H1 (cell line): Measurements from ENCODE around the gene EPB41L5. TPM values are rescaled to one million over a fixed set of nuclear protein-coding genes. Genes with fewer than 3 reads are reported as not detected.

ENCODE experiments used
- CTCF ChIA-PET: fragments of 300-600 bp; sonication (Branson Sonifier 250); formaldehyde crosslinking; loops from one replicate; lab custom pipeline; 2021; ENCODE audit not compliant: partially characterized antibody; lab: Charles Lee
- POLR2A ChIA-PET: fragments of 300-600 bp; sonication (Branson Sonifier 250); formaldehyde crosslinking; loops from one replicate; lab custom pipeline; 2021; ENCODE audit warnings: inconsistent platforms; ENCODE audit not compliant: partially characterized antibody; lab: Charles Lee
- DNase-seq, 2 experiments: peaks; one replicate each; pipeline versions ENCODE4 v3.0.0 to v3.0.0-alpha.2; 2010 to 2022; ENCODE audit warnings: low spot score in 2 of 2, low read depth in 1 of 2, mixed read lengths in 1 of 2
- FAIRE-seq: peaks from 2 replicates; lab custom pipeline; 2011; peaks lifted over from hg19 to GRCh38; lab: Jason Lieb, UNC
- H2AFZ ChIP-seq: 2 replicates; pipeline ENCODE4 v1.8.1; 2012; ENCODE audit warnings: low read length, inconsistent platforms
- H2AK5ac ChIP-seq: 2 replicates; pipeline ENCODE4 v1.6.1; 2013; ENCODE audit warnings: low read depth, low read length
- H2BK120ac ChIP-seq: replicated peaks from 2 replicates; pipeline ENCODE3; 2013; ENCODE audit warnings: low read depth, low read length, inconsistent platforms
- H2BK12ac ChIP-seq: 2 replicates; pipeline ENCODE4 v1.6.1; 2013; ENCODE audit warnings: low read depth, low read length
- H2BK15ac ChIP-seq: 2 replicates; pipeline ENCODE4 v1.6.1; 2013; ENCODE audit warnings: low read length
- H2BK20ac ChIP-seq: 2 replicates; pipeline ENCODE4 v1.6.1; 2013; ENCODE audit warnings: low read length
- H2BK5ac ChIP-seq: 2 replicates; pipeline ENCODE4 v1.6.1; 2013; ENCODE audit warnings: low read depth, low read length
- H3K14ac ChIP-seq: 2 replicates; pipeline ENCODE4 v1.6.1; 2013; ENCODE audit warnings: inconsistent platforms; ENCODE audit not compliant: insufficient read length
- H3K18ac ChIP-seq: 2 replicates; pipeline ENCODE4 v1.6.1; 2013; ENCODE audit warnings: low read length; ENCODE audit errors: extremely low read depth
- H3K23ac ChIP-seq: 2 replicates; pipeline ENCODE4 v1.6.1; 2013; ENCODE audit warnings: inconsistent platforms; ENCODE audit not compliant: insufficient read length
- H3K23me2 ChIP-seq: 2 replicates; pipeline ENCODE4 v1.6.1; 2013; ENCODE audit warnings: low read depth, low read length
- H3K27ac ChIP-seq: 2 replicates; pipeline ENCODE4 v1.6.1; 2011; ENCODE audit warnings: low read depth, low read length, inconsistent platforms
- H3K27me3 ChIP-seq, 4 experiments: replicated peaks in 1 of 4; 1 replicate in 1 of 4; 2 replicates in 3 of 4; pipeline versions ENCODE4 v1.6.1 to v1.8.1; 2011 to 2013; ENCODE audit warnings: low read length in 3 of 4, mild to moderate bottlenecking in 3 of 4, inconsistent platforms in 2 of 4, mixed read lengths in 2 of 4, moderate library complexity in 1 of 4; ENCODE audit not compliant: control insufficient read depth in 3 of 4, insufficient read depth in 3 of 4; ENCODE audit errors: extremely low read depth in 1 of 4
- H3K36me3 ChIP-seq, 4 experiments: 2 replicates each; pipeline versions ENCODE4 v1.6.1 to v1.8.1; 2011 to 2013; ENCODE audit warnings: mild to moderate bottlenecking in 4 of 4, low read length in 3 of 4, moderate library complexity in 2 of 4, control low read depth in 1 of 4, inconsistent platforms in 1 of 4; ENCODE audit not compliant: insufficient read depth in 4 of 4, control insufficient read depth in 2 of 4
- H3K4ac ChIP-seq: replicated peaks from 2 replicates; pipeline ENCODE3; 2013; ENCODE audit warnings: low read length, low read depth, mixed read lengths, inconsistent platforms; ENCODE audit not compliant: insufficient read length
- H3K4me1 ChIP-seq, 4 experiments: replicated peaks in 1 of 4; 1 replicate in 1 of 4; 2 replicates in 3 of 4; pipeline versions ENCODE4 v1.6.1 to v1.8.1; 2011 to 2013; ENCODE audit warnings: low read length in 3 of 4, inconsistent platforms in 2 of 4, mixed read lengths in 1 of 4; ENCODE audit not compliant: insufficient read depth in 4 of 4, control insufficient read depth in 3 of 4
- H3K4me2 ChIP-seq, 2 experiments: 2 replicates each; pipeline versions ENCODE4 v1.6.1 to v1.8.1; 2011 to 2013; ENCODE audit warnings: low read depth in 2 of 2, low read length in 2 of 2, control low read depth in 1 of 2, inconsistent platforms in 1 of 2, mild to moderate bottlenecking in 1 of 2; ENCODE audit not compliant: insufficient read depth in 1 of 2
- H3K4me3 ChIP-seq, 4 experiments: fragments of 200-600, 300-600 bp in 1 of 4; sonication (generic), shearing (Covaris generic), sonication (Bioruptor Twin) in 1 of 4; 2 replicates each; pipeline versions ENCODE4 v1.5.1 to v1.8.1; 2011 to 2016; ENCODE audit warnings: low read length in 4 of 4, low read depth in 3 of 4, control low read depth in 2 of 4, inconsistent platforms in 2 of 4, mild to moderate bottlenecking in 2 of 4, mixed read lengths in 1 of 4, moderate library complexity in 1 of 4; ENCODE audit not compliant: insufficient read depth in 2 of 4; ENCODE audit errors: extremely low read depth in 1 of 4
- H3K56ac ChIP-seq: replicated peaks from 2 replicates; pipeline ENCODE3; 2013; ENCODE audit warnings: low read depth, mild to moderate bottlenecking, mixed read lengths, low read length, inconsistent platforms; ENCODE audit not compliant: insufficient read length
- H3K79me1 ChIP-seq: 2 replicates; pipeline ENCODE4 v1.6.1; 2013; ENCODE audit warnings: low read depth, low read length, control low read depth
- H3K79me2 ChIP-seq, 2 experiments: 2 replicates each; pipeline versions ENCODE4 v1.6.1 to v1.8.1; 2012 to 2013; ENCODE audit warnings: low read length in 2 of 2, mild to moderate bottlenecking in 2 of 2, inconsistent platforms in 1 of 2; ENCODE audit not compliant: insufficient read depth in 2 of 2, control insufficient read depth in 1 of 2
- H3K9ac ChIP-seq, 4 experiments: replicated peaks in 1 of 4; 1 replicate in 1 of 4; 2 replicates in 3 of 4; pipeline versions ENCODE4 v1.6.1 to v1.8.1; 2011 to 2013; ENCODE audit warnings: low read depth in 3 of 4, low read length in 3 of 4, control low read depth in 2 of 4, mild to moderate bottlenecking in 2 of 4, moderate library complexity in 2 of 4, inconsistent platforms in 1 of 4; ENCODE audit errors: extremely low read depth in 1 of 4
- H3K9me3 ChIP-seq, 2 experiments: 2 replicates each; pipeline versions ENCODE4 v1.6.1 to v1.8.1; 2012 to 2013; ENCODE audit warnings: mild to moderate bottlenecking in 2 of 2, moderate library complexity in 2 of 2, control low read depth in 1 of 2, inconsistent platforms in 1 of 2, low read depth in 1 of 2, low read length in 1 of 2, mixed read lengths in 1 of 2; ENCODE audit not compliant: insufficient read depth in 2 of 2
- H4K20me1 ChIP-seq, 2 experiments: replicated peaks in 1 of 2; 2 replicates each; pipeline versions ENCODE3 to v1.8.1; 2011 to 2013; ENCODE audit warnings: inconsistent platforms in 2 of 2, low read length in 2 of 2, mild to moderate bottlenecking in 1 of 2; ENCODE audit not compliant: insufficient read depth in 2 of 2, control insufficient read depth in 1 of 2
- H4K5ac ChIP-seq: 2 replicates; pipeline ENCODE4 v1.6.1; 2013; ENCODE audit warnings: low read length, low read depth, mixed read lengths, inconsistent platforms; ENCODE audit not compliant: insufficient read length
- H4K8ac ChIP-seq: 2 replicates; pipeline ENCODE4 v1.8.0; 2013; ENCODE audit warnings: mild to moderate bottlenecking, moderate library complexity, low read length, inconsistent platforms; ENCODE audit not compliant: insufficient read depth; ENCODE audit errors: extremely low read depth
- H4K91ac ChIP-seq: replicated peaks from 2 replicates; pipeline ENCODE3; 2013; ENCODE audit warnings: low read length, mixed read lengths, inconsistent platforms; ENCODE audit not compliant: insufficient read length
- CBX5 ChIP-seq: fragments of 300-800, 300-1000 bp; sonication (generic); IDR thresholded peaks from 2 replicates; pipeline ENCODE4 v1.7.1; 2016; ENCODE audit warnings: antibody characterized with exemption, low read length, low read depth
- RNF2 ChIP-seq: fragments of 200-900, 300-1000 bp; sonication (generic); IDR thresholded peaks from 2 replicates; pipeline ENCODE4 v1.7.1; 2016; ENCODE audit warnings: borderline replicate concordance, low read depth, mild to moderate bottlenecking, antibody characterized with exemption, low read length; ENCODE audit not compliant: poor library complexity, severe bottlenecking; ENCODE audit errors: missing control alignments
- SIRT6 ChIP-seq: IDR thresholded peaks from one replicate; pipeline ENCODE4 v1.7.1; 2012; ENCODE audit warnings: low read length, inconsistent platforms
- SP2 ChIP-seq: IDR thresholded peaks from 2 replicates; pipeline ENCODE4 v1.6.1; 2012; ENCODE audit warnings: mild to moderate bottlenecking, low read length, inconsistent platforms
- SRF ChIP-seq: IDR thresholded peaks from 2 replicates; pipeline ENCODE4 v1.6.1; 2011; ENCODE audit warnings: mild to moderate bottlenecking, low read depth, low read length, moderate library complexity
- SUZ12 ChIP-seq: fragments of 200-600 bp; sonication (generic); IDR thresholded peaks from 2 replicates; pipeline ENCODE4 v1.6.1; 2012; ENCODE audit warnings: mild to moderate bottlenecking, inconsistent platforms, low read length, moderate library complexity, mixed read lengths
- YY1 ChIP-seq: IDR thresholded peaks from 2 replicates; pipeline ENCODE4 v1.6.1; 2011; ENCODE audit warnings: low read depth, mild to moderate bottlenecking, low read length
- polyA plus RNA-seq, 7 experiments: library from polyadenylated mRNA; depleted of rRNA in 3 of 7; stranded (reverse) in 5 of 7; unstranded in 2 of 7; fragments of >200 nt in 5 of 7; fragments of 200-250 nt in 2 of 7; gene quantifications; 1 replicate in 5 of 7; 2 replicates in 1 of 7; 4 replicates in 1 of 7; pipeline versions ENCODE4 v1.2.1 to v1.2.3, GENCODE V29; 2011 to 2013; ENCODE audit warnings: missing spikeins in 2 of 7, mixed read lengths in 2 of 7
- total RNA-seq: library from RNA; stranded (reverse); fragmentation: NEBNext Ultra II Directional; extraction: Animal tissue kit (Norgen Biotek cat#: 25700); gene quantifications from 2 replicates; pipeline ENCODE4 v1.2.1, GENCODE V29; 2021
- TF ChIP-seq, protein P1 (sequence below): IDR thresholded peaks from 2 replicates; pipeline ENCODE4 v1.6.1; 2011; ENCODE audit warnings: low read length, improper control_type of control experiment

The EPB41L5 gene
- total and polyA plus RNA-seq, 2 of the 8 experiments (the other 6 are each of a cell fraction or from before 2014, with no cell fraction given), result 13.5 to 32.3 TPM

DNA sequence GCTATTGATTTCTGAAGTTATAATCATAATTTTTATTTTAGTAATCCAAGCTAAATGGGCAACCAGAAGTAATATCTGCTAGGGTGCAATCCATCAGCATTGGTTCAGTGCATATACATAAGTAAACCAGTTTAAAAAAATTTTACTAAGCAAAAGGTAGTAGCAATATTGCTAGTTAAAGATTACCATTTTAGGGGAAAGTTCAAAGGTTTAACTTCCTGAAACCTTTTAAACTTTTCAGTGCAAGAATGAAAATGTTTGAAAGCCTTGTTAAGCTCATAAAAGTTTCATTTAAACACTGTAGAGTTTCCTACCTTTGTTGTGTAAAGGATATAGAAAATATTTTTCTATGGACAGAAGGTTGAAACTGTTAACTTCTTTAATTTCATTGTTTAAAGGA is 31.0 kb upstream of the EPB41L5 start:
- Histone ChIP-seq H2AK5ac (no peak overlapping the region), H2BK20ac (no peak overlapping the region), H3K56ac (no peak overlapping the region), H3K4me1 (no peaks in the 10 kb centered on the region), H3K14ac (no peak overlapping the region), H3K23ac (no peak overlapping the region), H4K5ac (no peak overlapping the region), H3K4me2 (no peak overlapping the region), H4K91ac (no peak overlapping the region), H3K36me3 (peaks cover 2 to 13% (median 8%) of the 10 kb centered on the region in 4 experiments; a peak in 4 of 8 replicates), H3K27ac (no peak overlapping the region), H4K20me1 (no peaks in the 10 kb centered on the region), H3K9ac (no peak overlapping the region), H4K8ac (no peak overlapping the region), H2BK5ac (no peak overlapping the region), H3K4ac (no peak overlapping the region), H2BK12ac (no peak overlapping the region), H2BK15ac (no peak overlapping the region), H3K79me2 (no peaks in the 10 kb centered on the region), H3K27me3 (no peaks in the 10 kb centered on the region), H3K23me2 (no peaks in the 10 kb centered on the region), H3K4me3 (no peak overlapping the region), H2AFZ (no peak overlapping the region), H3K9me3 (no peaks in the 10 kb centered on the region), H3K79me1 (no peaks in the 10 kb centered on the region), H3K18ac (no peak overlapping the region), H2BK120ac (no peak overlapping the region)
- DNase-seq (no peak), FAIRE-seq (peak; percentile 13)
- ChIA-PET CTCF (no interaction called here), POLR2A (no interaction called here)
- TF ChIP-seq, protein P1, sequence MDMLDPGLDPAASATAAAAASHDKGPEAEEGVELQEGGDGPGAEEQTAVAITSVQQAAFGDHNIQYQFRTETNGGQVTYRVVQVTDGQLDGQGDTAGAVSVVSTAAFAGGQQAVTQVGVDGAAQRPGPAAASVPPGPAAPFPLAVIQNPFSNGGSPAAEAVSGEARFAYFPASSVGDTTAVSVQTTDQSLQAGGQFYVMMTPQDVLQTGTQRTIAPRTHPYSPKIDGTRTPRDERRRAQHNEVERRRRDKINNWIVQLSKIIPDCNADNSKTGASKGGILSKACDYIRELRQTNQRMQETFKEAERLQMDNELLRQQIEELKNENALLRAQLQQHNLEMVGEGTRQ, result no peak
- TF ChIP-seq SRF, result no peak
- no peak for TF ChIP-seq RNF2
- TF ChIP-seq SUZ12, result no peak
- TF ChIP-seq SIRT6, result no peak
- no peak for TF ChIP-seq YY1
- TF ChIP-seq SP2, result no peak
- TF ChIP-seq CBX5, result no peak
